ENCODE results near the gene GBE1. TPM values are rescaled to one million over a fixed set of nuclear protein-coding genes. Genes with fewer than 3 reads are reported as not detected.

GBE1 gene
- total and polyA plus RNA-seq, 10 of the 15 experiments (the other 5 are each of a cell fraction or from before 2014, with no cell fraction given) = 21.4 to 62.2 (median 41.5) TPM

DNA sequence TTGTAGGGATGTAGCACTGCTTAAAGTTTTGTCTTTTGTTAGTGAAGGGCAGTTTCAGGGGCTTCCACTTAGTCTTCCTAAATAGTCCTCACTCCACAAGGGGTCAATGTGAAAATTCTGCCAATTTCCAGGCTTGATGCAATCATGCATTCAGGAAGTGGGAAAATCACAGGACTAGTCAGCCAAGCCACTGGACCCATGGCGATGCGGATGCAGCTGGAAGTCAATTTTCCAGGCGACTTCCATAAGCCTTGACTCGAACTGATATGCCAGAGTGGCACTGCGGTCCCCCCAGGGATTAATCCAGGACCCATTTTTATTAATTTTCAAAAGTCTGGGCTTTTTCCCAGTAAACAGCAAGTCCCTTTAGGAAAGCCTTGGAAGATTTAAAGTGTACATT, 26.1 kb downstream of the GBE1 start:
- no peaks in the 10 kb centered on the region for H3K27me3 ChIP-seq (replicated peaks in 1 of 2; ENCODE audit: control insufficient read depth in 2 of 2, insufficient read depth in 2 of 2, low read length in 1 of 2)
- ChIA-PET RAD21 (ENCODE audit: unreplicated experiment) (no interaction called here), SMC1A (ENCODE audit: uncharacterized antibody, unreplicated experiment) (interaction anchor here (0.7 to 1.5 kb wide), 4 partner anchors 10 to 95 kb away, joined by 3 to 4 read pairs (median 4); no protein-coding TSS in a partner anchor), CTCF (no interaction called here), POLR2A (interaction anchor here (1.5 kb wide), 1 partner anchor 20 kb away, joined by 3 read pairs; no protein-coding TSS in a partner anchor)
- H3K27ac ChIP-seq (ENCODE audit: control insufficient read depth, insufficient read depth) = no peak overlapping the region
- 95% methylated on average over 5 of the region's 5 CpGs for WGBS (ENCODE audit: insufficient coverage, insufficient replicate concordance, low lambda C conversion rate, missing lambda C conversion rate)
- H4K20me1 ChIP-seq (ENCODE audit: control insufficient read depth, insufficient read depth) = no peaks in the 10 kb centered on the region
- intact Hi-C loops (cut with micrococcal nuclease; ENCODE audit: unreplicated experiment) (no loop called here), in situ Hi-C loops (cut with MboI) (no loop called here)
- no peak overlapping the region for H3K4me2 ChIP-seq (ENCODE audit: control insufficient read depth, insufficient read depth)
- no peaks in the 10 kb centered on the region for H3K4me1 ChIP-seq (ENCODE audit: control insufficient read depth, insufficient read depth, low read length)
- no peaks in the 10 kb centered on the region; a peak in 1 of 4 replicates for H3K36me3 ChIP-seq (ENCODE audit: control insufficient read depth in 2 of 2, insufficient read depth in 2 of 2, low read length in 1 of 2)
- DNase-seq (ENCODE audit: low read depth, low spot score) (no peak), ATAC-seq (no peak), FAIRE-seq (no peak)
- no peak overlapping the region for H2AFZ ChIP-seq (ENCODE audit: control insufficient read depth, low read depth, low read length)
- no peak overlapping the region for H3K4me3 ChIP-seq
- H3K9ac ChIP-seq (ENCODE audit: control insufficient read depth, insufficient read depth, low read length) = no peak overlapping the region
- no TSS peak for BruUV-seq (replicated peaks)
- H3K9me3 ChIP-seq (replicated peaks; ENCODE audit: control insufficient read depth, insufficient read depth, low read length) = no peaks in the 10 kb centered on the region; the same call in 1 of the 3 replicates
- TF ChIP-seq RAD21 (IDR thresholded peaks at IDR 0.05; ENCODE audit: insufficient read depth, low read depth, low read length) = no peak
- no peak for TF ChIP-seq NR2C2 (IDR thresholded peaks at IDR 0.05; ENCODE audit: borderline replicate concordance, control insufficient read depth, insufficient read length, low read depth)
- no peak for TF ChIP-seq RAD51 (IDR thresholded peaks at IDR 0.05)
- no peak for TF ChIP-seq PML (IDR thresholded peaks at IDR 0.05; ENCODE audit: low read length)
- no peak for TF ChIP-seq PKNOX1 (IDR thresholded peaks at IDR 0.05)
- TF ChIP-seq IKZF2 (IDR thresholded peaks at IDR 0.05) = no peak
- no peak for TF ChIP-seq HDAC2 (IDR thresholded peaks at IDR 0.05)
- no peak for TF ChIP-seq KDM1A (IDR thresholded peaks at IDR 0.05; ENCODE audit: borderline replicate concordance)
- no peak for TF ChIP-seq ZNF207 (IDR thresholded peaks at IDR 0.05; ENCODE audit: borderline replicate concordance)
- no peak for TF ChIP-seq BCL3 (IDR thresholded peaks at IDR 0.05; ENCODE audit: borderline replicate concordance, insufficient read depth, low read depth, low read length, poor library complexity, severe bottlenecking)
- TF ChIP-seq BCLAF1 (IDR thresholded peaks at IDR 0.05) = no peak
- TF ChIP-seq CBX3 (IDR thresholded peaks at IDR 0.05; ENCODE audit: borderline replicate concordance, low read depth) = no peak
- TF ChIP-seq, protein P1, sequence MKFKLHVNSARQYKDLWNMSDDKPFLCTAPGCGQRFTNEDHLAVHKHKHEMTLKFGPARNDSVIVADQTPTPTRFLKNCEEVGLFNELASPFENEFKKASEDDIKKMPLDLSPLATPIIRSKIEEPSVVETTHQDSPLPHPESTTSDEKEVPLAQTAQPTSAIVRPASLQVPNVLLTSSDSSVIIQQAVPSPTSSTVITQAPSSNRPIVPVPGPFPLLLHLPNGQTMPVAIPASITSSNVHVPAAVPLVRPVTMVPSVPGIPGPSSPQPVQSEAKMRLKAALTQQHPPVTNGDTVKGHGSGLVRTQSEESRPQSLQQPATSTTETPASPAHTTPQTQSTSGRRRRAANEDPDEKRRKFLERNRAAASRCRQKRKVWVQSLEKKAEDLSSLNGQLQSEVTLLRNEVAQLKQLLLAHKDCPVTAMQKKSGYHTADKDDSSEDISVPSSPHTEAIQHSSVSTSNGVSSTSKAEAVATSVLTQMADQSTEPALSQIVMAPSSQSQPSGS (IDR thresholded peaks at IDR 0.05; ENCODE audit: low read length) = no peak
- no peaks in the 10 kb centered on the region; the same call in 1 of the 2 replicates for H3K79me2 ChIP-seq (ENCODE audit: control insufficient read depth, insufficient read depth, low read length)
